WTC11 (cell line): ENCODE results near the gene TRRAP.

Experiments
- AFF4 ChIP-seq: sonication (generic); formaldehyde crosslinking; IDR thresholded peaks from 2 replicates; pipeline ENCODE4 v1.8.1; 2023; ENCODE audit warnings: mild to moderate bottlenecking, missing genetic modification reagents, borderline replicate concordance
- ETV6 ChIP-seq: sonication (generic); formaldehyde crosslinking; IDR thresholded peaks from 2 replicates; pipeline ENCODE4 v1.8.1; 2022; ENCODE audit warnings: mild to moderate bottlenecking, missing genetic modification reagents
- FOXP4 ChIP-seq: sonication (generic); formaldehyde crosslinking; IDR thresholded peaks from 2 replicates; pipeline ENCODE4 v1.8.0; 2022; ENCODE audit warnings: mild to moderate bottlenecking, missing genetic modification reagents
- GABPB1 ChIP-seq: sonication (generic); formaldehyde crosslinking; IDR thresholded peaks from 2 replicates; pipeline ENCODE4 v1.8.1; 2023; ENCODE audit warnings: mild to moderate bottlenecking, missing genetic modification reagents
- HMGA2 ChIP-seq: fragments of 250-450 bp; sonication (Bioruptor Pico); IDR thresholded peaks from 2 replicates; pipeline ENCODE4 v1.4.0; 2021; ENCODE audit warnings: mild to moderate bottlenecking, moderate library complexity
- ZNF219 ChIP-seq: sonication (generic); formaldehyde crosslinking; IDR thresholded peaks from 2 replicates; pipeline ENCODE4 v1.8.0; 2023; ENCODE audit warnings: missing genetic modification reagents, mild to moderate bottlenecking, borderline replicate concordance

- no peak for TF ChIP-seq FOXP4
- TF ChIP-seq ETV6 (CRISPR knock-in tag): no peak
- no peak for TF ChIP-seq GABPB1 (CRISPR knock-in tag)
- TF ChIP-seq ZNF219 (CRISPR knock-in tag): no peak
- TF ChIP-seq HMGA2 (CRISPR knock-in tag): no peak
- no peak for TF ChIP-seq AFF4 (CRISPR knock-in tag)
Observed at GRCh38 chr7:98946389-98946788, 68.1 kb downstream of the TRRAP start.
